HG02763 (cell line): ENCODE results near the gene SAMMSON.

Experiments
- ATAC-seq: cut with Tn5 transposase; IDR thresholded peaks from one replicate; pipeline ENCODE4 v1.9.1; 2021; ENCODE audit warnings: mild to moderate bottlenecking, moderate library complexity; ENCODE audit not compliant: unreplicated experiment

SAMMSON gene

GRCh38 chr3:69999140-70000027 lies at the start of gene SAMMSON:
Gene SAMMSON, plus strand, starts transcription at chr3:69999733.
- no peak for ATAC-seq

GRCh38 chr3:69951616-69952015 lies 47.9 kb upstream of the SAMMSON start:
- ATAC-seq, result no peak

- no peak for ATAC-seq
Observed at GRCh38 chr3:69959581-69959980, 40.0 kb upstream of the SAMMSON start.

GRCh38 chr3:69961706-69962439 lies 37.7 kb upstream of the SAMMSON start:
- ATAC-seq, result no peak

- ATAC-seq, result no peak
Observed at GRCh38 chr3:69963643-69964042, 35.9 kb upstream of the SAMMSON start.

- ATAC-seq, result no peak
Observed at GRCh38 chr3:69967156-69967555, 32.4 kb upstream of the SAMMSON start.

- ATAC-seq, result no peak
Observed at GRCh38 chr3:69970827-69971226, 28.7 kb upstream of the SAMMSON start.

GRCh38 chr3:69972672-69973071 lies 26.9 kb upstream of the SAMMSON start:
- no peak for ATAC-seq

- no peak for ATAC-seq
Observed at GRCh38 chr3:69976021-69976420, 23.5 kb upstream of the SAMMSON start.

- no peak for ATAC-seq
Observed at GRCh38 chr3:69983546-69984265, 15.8 kb upstream of the SAMMSON start.

- no peak for ATAC-seq
Observed at GRCh38 chr3:69985266-69985665, 14.3 kb upstream of the SAMMSON start.

GRCh38 chr3:69986419-69986818 lies 13.1 kb upstream of the SAMMSON start:
- no peak for ATAC-seq

GRCh38 chr3:69987833-69988232 lies 11.7 kb upstream of the SAMMSON start:
- no peak for ATAC-seq

- ATAC-seq, result no peak
Observed at GRCh38 chr3:69993757-69994156, 5.8 kb upstream of the SAMMSON start.

GRCh38 chr3:69994919-69995318 lies 4.6 kb upstream of the SAMMSON start:
- no peak for ATAC-seq

GRCh38 chr3:69997631-69998307 lies 1.8 kb upstream of the SAMMSON start:
- ATAC-seq, result no peak

GRCh38 chr3:69998759-69999139 lies 784 bp upstream of the SAMMSON start:
- ATAC-seq, result no peak

- ATAC-seq, result no peak
Observed at GRCh38 chr3:70000028-70000410, 486 bp downstream of the SAMMSON start.

GRCh38 chr3:70000563-70001081 lies 1.1 kb downstream of the SAMMSON start:
- ATAC-seq, result no peak

GRCh38 chr3:70003119-70003518 lies 3.6 kb downstream of the SAMMSON start:
- ATAC-seq, result no peak

- no peak for ATAC-seq
Observed at GRCh38 chr3:70006089-70006488, 6.6 kb downstream of the SAMMSON start.
